Stimulated activated CD8-positive, alpha-beta memory T cell treated with anti-CD3 and anti-CD28 coated beads, Interleukin-4, amount 100 ng/mL, for 48 hours (primary cell): ENCODE results near the gene GNPTAB.

Experiments used
- DNase-seq: peaks from one replicate; pipeline ENCODE4 v3.0.0-alpha.2; 2020

The GNPTAB gene

GRCh38 chr12:101802486-101802885 is 28.3 kb downstream of the GNPTAB start:
- DNase-seq: no peak

- DNase-seq: no peak
These were observed 31.0 kb downstream of the GNPTAB start for GRCh38 chr12:101799774-101800173.

DNA sequence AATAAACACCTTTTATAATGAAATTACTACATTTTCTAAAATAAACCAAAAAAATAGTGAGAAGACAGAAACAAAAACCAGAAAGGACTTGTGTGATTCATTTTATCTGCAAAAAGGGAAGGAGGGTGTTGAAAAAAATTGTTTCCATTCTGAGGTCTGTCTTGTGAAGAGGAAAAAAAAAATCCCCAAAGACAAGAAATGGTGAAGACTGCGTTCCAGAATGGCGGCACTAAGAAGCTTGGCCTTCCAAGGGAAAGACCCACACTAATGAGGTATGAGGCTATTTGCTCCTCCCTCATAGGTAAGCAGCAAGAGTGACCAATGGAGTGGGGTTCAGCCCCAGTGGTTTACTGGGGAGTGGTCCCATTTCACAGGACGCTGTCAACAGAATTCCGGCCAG is 35.0 kb downstream of the GNPTAB start:
- DNase-seq: no peak

GRCh38 chr12:101795013-101795412 is 35.7 kb downstream of the GNPTAB start:
- DNase-seq: no peak

GRCh38 chr12:101794574-101794973 is 36.2 kb downstream of the GNPTAB start:
- no peak for DNase-seq

DNA sequence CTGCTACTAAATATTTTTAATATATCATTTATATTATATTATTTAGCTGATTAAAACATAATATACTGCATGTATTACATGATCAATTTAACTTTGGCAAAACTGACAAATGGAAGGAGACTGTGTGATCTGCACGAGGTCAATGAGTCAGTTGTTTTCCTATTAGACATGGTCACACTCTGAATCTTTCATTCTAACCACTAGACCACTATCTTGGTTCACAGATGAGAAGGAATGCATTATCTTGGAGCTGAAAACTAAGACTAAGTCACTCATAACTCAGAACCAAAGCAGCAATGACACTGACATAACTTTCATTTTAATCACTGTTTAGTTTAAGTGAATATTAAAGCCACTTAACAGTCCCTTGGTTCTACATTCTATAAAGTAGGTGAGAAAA is 37.4 kb downstream of the GNPTAB start:
- no peak for DNase-seq

- DNase-seq: no peak
These were observed 38.5 kb downstream of the GNPTAB start for GRCh38 chr12:101792046-101792931.

- no peak for DNase-seq
These were observed 41.6 kb downstream of the GNPTAB start for GRCh38 chr12:101789171-101789570.

DNA sequence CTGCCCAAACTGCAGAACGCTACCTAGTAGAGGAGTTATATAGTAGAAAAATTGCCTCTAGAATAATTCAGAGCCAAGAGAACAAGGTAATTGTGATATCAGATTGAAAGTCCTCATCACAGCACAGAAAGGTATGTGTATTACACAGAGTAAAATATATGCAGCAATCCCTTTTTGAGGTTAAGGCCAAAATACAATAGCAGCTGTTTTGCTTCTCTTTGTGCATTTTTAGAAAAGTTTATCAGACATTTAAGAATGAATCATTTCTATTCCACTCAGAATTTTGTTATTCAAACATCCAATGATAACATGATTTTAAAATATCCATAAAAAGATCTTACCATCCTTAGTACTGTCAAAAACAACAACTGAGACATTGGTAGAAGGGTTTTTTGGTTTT is 45.1 kb downstream of the GNPTAB start:
- DNase-seq: no peak

- no peak for DNase-seq
These were observed 46.4 kb downstream of the GNPTAB start for GRCh38 chr12:101784376-101784775.

GRCh38 chr12:101783838-101784237 is 46.9 kb downstream of the GNPTAB start:
- DNase-seq: no peak

- DNase-seq: no peak
These were observed 47.6 kb downstream of the GNPTAB start for GRCh38 chr12:101783150-101783549.

GRCh38 chr12:101782273-101782731 is 48.5 kb downstream of the GNPTAB start:
- DNase-seq: no peak

GRCh38 chr12:101781834-101782233 is 48.9 kb downstream of the GNPTAB start:
- no peak for DNase-seq

GRCh38 chr12:101780599-101780998 is 50.2 kb downstream of the GNPTAB start:
- no peak for DNase-seq

DNA sequence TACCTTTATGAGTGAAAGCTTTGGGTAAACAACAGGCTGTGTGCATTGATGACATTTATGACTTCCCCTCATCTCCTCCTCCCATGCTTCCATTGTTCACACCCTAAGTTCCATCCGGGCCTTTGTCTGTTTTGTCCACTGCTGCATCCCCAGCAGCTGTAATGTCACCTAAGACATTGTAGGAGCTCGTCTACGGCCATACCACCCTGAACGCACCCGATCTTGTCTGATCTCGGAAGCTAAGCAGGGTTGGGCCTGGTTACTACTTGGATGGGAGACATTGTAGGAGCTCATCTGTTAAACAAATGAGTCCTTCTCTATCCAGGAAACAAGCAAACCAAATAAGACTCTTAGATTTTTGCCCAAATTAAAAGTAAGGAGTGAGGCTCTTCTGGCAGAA is 51.1 kb downstream of the GNPTAB start:
- DNase-seq: no peak

DNA sequence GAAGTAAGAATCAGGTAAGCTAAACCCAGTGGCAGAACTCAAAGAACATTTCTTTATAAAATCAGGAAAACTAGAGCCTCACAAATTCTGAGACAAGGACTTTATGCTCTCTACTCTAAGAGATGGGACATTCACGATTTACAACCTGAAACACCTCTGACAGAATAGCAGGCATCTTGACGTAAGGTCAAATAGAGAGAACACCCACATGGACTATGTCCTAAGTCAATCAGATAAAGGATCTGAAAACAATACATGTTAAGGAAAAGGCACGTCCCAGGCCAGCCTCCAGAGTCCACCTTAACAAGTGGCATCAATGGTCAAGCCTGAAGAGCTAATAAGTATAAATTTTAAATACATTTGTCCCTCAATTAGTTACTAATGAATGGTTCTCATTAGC is 51.6 kb downstream of the GNPTAB start:
- DNase-seq: no peak

DNA sequence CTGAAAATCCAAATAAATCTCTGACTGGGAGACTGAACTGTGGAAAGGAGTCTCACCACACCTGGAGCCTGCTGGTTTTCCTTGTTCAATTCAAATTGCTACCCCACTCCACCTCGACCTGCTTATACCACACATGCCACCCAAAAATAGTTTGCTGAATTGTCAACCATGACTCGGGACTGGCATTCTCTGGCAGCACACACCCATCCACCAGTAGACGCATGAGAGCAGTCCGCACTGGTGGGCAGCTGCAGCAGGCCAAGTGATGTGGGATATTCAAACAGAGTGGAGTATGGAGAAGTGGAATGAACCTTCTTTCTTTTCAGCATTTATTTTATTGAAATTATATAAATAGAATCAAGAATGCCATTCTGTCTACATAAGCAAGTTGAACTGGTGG is 52.8 kb downstream of the GNPTAB start:
- DNase-seq: no peak

- no peak for DNase-seq
These were observed 53.3 kb downstream of the GNPTAB start for GRCh38 chr12:101777485-101777884.

GRCh38 chr12:101775816-101776215 is 54.9 kb downstream of the GNPTAB start:
- no peak for DNase-seq

- peak; percentile 76 for DNase-seq
These were observed 57.1 kb downstream of the GNPTAB start for GRCh38 chr12:101773650-101774162.

GRCh38 chr12:101772012-101772775 is 58.6 kb downstream of the GNPTAB start:
- DNase-seq: no peak

DNA sequence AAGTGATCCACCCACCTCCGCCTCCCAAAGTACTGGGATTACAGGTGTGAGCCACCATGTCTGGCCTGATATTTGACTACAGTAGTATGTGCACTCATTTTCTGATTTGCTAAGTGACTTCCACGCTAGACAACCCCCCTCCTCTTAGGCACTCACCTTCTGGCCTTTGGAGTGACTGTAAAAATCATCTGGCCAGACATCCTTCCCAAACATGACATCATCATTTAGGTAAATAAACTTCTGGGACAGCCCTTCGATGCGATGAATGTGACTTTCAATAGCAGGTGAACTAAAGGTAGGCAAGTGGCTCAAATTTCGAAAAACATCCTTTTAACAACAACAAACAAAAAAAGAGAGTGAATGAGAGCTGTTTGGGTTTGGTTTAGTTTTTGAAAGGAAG is 60.9 kb downstream of the GNPTAB start:
- no peak for DNase-seq

- DNase-seq: no peak
These were observed 62.0 kb downstream of the GNPTAB start for GRCh38 chr12:101768781-101769180.
